WTC11 (cell line): ENCODE measurements around the gene C5orf63. TPM values are rescaled to one million over a fixed set of nuclear protein-coding genes. Genes with fewer than 3 reads are reported as not detected.

Experiments
- ATAC-seq: fragments of 200-7000 bp; cut with Tn5 transposase; 2 replicates; pipeline ENCODE4 v1.10.0; 2021; ENCODE audit warnings: mild to moderate bottlenecking, moderate library complexity
- CTCF ChIA-PET: fragments of 300-600 bp; sonication (Branson Sonifier 250); formaldehyde crosslinking; loops from one replicate; lab custom pipeline; 2021; ENCODE audit warnings: antibody characterized with exemption; lab: Charles Lee
- POLR2A ChIA-PET: fragments of 350-600 bp; sonication (Branson Sonifier 250); formaldehyde crosslinking; loops from one replicate; lab custom pipeline; 2021; ENCODE audit warnings: antibody characterized with exemption; lab: Charles Lee
- DNase-seq: peaks from one replicate; pipeline ENCODE4 v3.0.0; 2021; ENCODE audit warnings: low spot score
- H3K27ac Mint-ChIP-seq: 2 replicates; pipeline ENCODE4 v1.8.0; 2021; ENCODE audit warnings: mixed read lengths
- H3K27me3 Mint-ChIP-seq: 2 replicates; pipeline ENCODE4 v1.8.0; 2021; ENCODE audit warnings: low read depth, mild to moderate bottlenecking, moderate library complexity, mixed read lengths
- H3K36me3 Mint-ChIP-seq: 2 replicates; pipeline ENCODE4 v1.8.0; 2021; ENCODE audit warnings: mixed read lengths
- H3K4me1 Mint-ChIP-seq: 2 replicates; pipeline ENCODE4 v1.8.0; 2022; ENCODE audit warnings: mixed read lengths
- H3K4me3 Mint-ChIP-seq: 2 replicates; pipeline ENCODE4 v1.8.0; 2021; ENCODE audit warnings: mild to moderate bottlenecking, moderate library complexity, mixed read lengths
- H3K9me3 Mint-ChIP-seq: 2 replicates; pipeline ENCODE4 v1.8.0; 2021; ENCODE audit warnings: mixed read lengths
- ATF3 ChIP-seq: sonication (generic); formaldehyde crosslinking; conservative IDR thresholded peaks from 2 replicates; pipeline ENCODE4 v1.8.1; 2022; ENCODE audit warnings: mild to moderate bottlenecking, missing genetic modification reagents
- CTCF ChIP-seq: fragments of 200-600 bp; IDR thresholded peaks from 2 replicates; pipeline ENCODE4 v1.8.0; 2022; ENCODE audit warnings: antibody characterized with exemption
- ETV6 ChIP-seq: sonication (generic); formaldehyde crosslinking; IDR thresholded peaks from 2 replicates; pipeline ENCODE4 v1.8.1; 2022; ENCODE audit warnings: mild to moderate bottlenecking, missing genetic modification reagents
- FOXJ3 ChIP-seq: sonication (generic); formaldehyde crosslinking; IDR thresholded peaks from 2 replicates; pipeline ENCODE4 v1.9.0; 2021; ENCODE audit warnings: missing genetic modification reagents, mild to moderate bottlenecking, borderline replicate concordance
- NFYB ChIP-seq: sonication (generic); formaldehyde crosslinking; conservative IDR thresholded peaks from 2 replicates; pipeline ENCODE4 v1.8.0; 2022; ENCODE audit warnings: low read depth, missing genetic modification reagents
- PREB ChIP-seq: sonication (generic); formaldehyde crosslinking; IDR thresholded peaks from 2 replicates; pipeline ENCODE4 v1.8.1; 2022; ENCODE audit warnings: mild to moderate bottlenecking, missing genetic modification reagents, moderate library complexity, borderline replicate concordance
- PRRX2 ChIP-seq: fragments of 250-450 bp; sonication (Bioruptor Pico); IDR thresholded peaks from 2 replicates; pipeline ENCODE4 v1.8.0; 2021; ENCODE audit warnings: mild to moderate bottlenecking
- SMAD4 ChIP-seq: sonication (generic); formaldehyde crosslinking; IDR thresholded peaks from 2 replicates; pipeline ENCODE4 v1.8.0; 2022; ENCODE audit warnings: mild to moderate bottlenecking, missing genetic modification reagents
- SOX15 ChIP-seq: fragments of 250-450 bp; sonication (Bioruptor Pico); IDR thresholded peaks from 2 replicates; pipeline ENCODE4 v1.9.0; 2021; ENCODE audit warnings: mild to moderate bottlenecking
- TCF7 ChIP-seq: sonication (generic); formaldehyde crosslinking; IDR thresholded peaks from 2 replicates; pipeline ENCODE4 v1.8.0; 2022; ENCODE audit warnings: mild to moderate bottlenecking, low read depth, missing genetic modification reagents, moderate library complexity
- ZNF138 ChIP-seq: sonication (generic); formaldehyde crosslinking; conservative IDR thresholded peaks from 2 replicates; pipeline ENCODE4 v1.8.1; 2022; ENCODE audit warnings: mild to moderate bottlenecking, moderate library complexity, missing genetic modification reagents
- ZNF532 ChIP-seq: fragments of 250-450 bp; sonication (Bioruptor Pico); IDR thresholded peaks from 2 replicates; pipeline ENCODE4 v1.9.0; 2021; ENCODE audit warnings: mild to moderate bottlenecking, borderline replicate concordance
- total RNA-seq: library from RNA; stranded (reverse); gene quantifications from 3 replicates; pipeline ENCODE4 v1.2.3, GENCODE V29; 2021
- TF ChIP-seq, protein P1 (sequence below): sonication (generic); formaldehyde crosslinking; IDR thresholded peaks from 2 replicates; pipeline ENCODE4 v1.8.1; 2023; ENCODE audit warnings: mild to moderate bottlenecking, missing genetic modification reagents, moderate library complexity
- TF ChIP-seq, protein P2 (sequence below): sonication (generic); formaldehyde crosslinking; IDR thresholded peaks from 2 replicates; pipeline ENCODE4 v1.8.1; 2023; ENCODE audit warnings: mild to moderate bottlenecking, missing genetic modification reagents
- TF ChIP-seq, protein P3 (sequence below): sonication (generic); formaldehyde crosslinking; IDR thresholded peaks from 2 replicates; pipeline ENCODE4 v1.8.1; 2022; ENCODE audit warnings: low read depth, missing genetic modification reagents, borderline replicate concordance
- TF ChIP-seq, protein P4 (sequence below): sonication (generic); formaldehyde crosslinking; IDR thresholded peaks from 2 replicates; pipeline ENCODE4 v1.8.1; 2022; ENCODE audit warnings: mild to moderate bottlenecking, moderate library complexity, missing genetic modification reagents
- TF ChIP-seq, protein P5 (sequence below): sonication (generic); formaldehyde crosslinking; IDR thresholded peaks from 2 replicates; pipeline ENCODE4 v1.8.1; 2022; ENCODE audit warnings: low read depth, mild to moderate bottlenecking, moderate library complexity, missing genetic modification reagents, borderline replicate concordance

C5orf63 gene
- total RNA-seq, 1 experiment from 2014 or later = 3.1 TPM

GRCh38 chr5:127053049-127053448 is 20.3 kb downstream of the C5orf63 start (continued):
- TF ChIP-seq, protein P1, sequence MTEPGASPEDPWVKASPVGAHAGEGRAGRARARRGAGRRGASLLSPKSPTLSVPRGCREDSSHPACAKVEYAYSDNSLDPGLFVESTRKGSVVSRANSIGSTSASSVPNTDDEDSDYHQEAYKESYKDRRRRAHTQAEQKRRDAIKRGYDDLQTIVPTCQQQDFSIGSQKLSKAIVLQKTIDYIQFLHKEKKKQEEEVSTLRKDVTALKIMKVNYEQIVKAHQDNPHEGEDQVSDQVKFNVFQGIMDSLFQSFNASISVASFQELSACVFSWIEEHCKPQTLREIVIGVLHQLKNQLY (CRISPR knock-in tag) = no peak

GRCh38 chr5:127051591-127051990 is 21.7 kb downstream of the C5orf63 start:
- Mint-ChIP-seq H3K36me3 (peaks cover 21% of the 10 kb centered on the region), H3K4me1 (no peaks in the 10 kb centered on the region), H3K4me3 (no peak overlapping the region), H3K27me3 (no peaks in the 10 kb centered on the region; the same call in 1 of the 2 replicates), H3K27ac (no peak overlapping the region)
- CTCF ChIA-PET = no interaction called here
- no peak for ATAC-seq
- no peak for TF ChIP-seq NFYB (CRISPR knock-in tag)
- TF ChIP-seq, protein P2, sequence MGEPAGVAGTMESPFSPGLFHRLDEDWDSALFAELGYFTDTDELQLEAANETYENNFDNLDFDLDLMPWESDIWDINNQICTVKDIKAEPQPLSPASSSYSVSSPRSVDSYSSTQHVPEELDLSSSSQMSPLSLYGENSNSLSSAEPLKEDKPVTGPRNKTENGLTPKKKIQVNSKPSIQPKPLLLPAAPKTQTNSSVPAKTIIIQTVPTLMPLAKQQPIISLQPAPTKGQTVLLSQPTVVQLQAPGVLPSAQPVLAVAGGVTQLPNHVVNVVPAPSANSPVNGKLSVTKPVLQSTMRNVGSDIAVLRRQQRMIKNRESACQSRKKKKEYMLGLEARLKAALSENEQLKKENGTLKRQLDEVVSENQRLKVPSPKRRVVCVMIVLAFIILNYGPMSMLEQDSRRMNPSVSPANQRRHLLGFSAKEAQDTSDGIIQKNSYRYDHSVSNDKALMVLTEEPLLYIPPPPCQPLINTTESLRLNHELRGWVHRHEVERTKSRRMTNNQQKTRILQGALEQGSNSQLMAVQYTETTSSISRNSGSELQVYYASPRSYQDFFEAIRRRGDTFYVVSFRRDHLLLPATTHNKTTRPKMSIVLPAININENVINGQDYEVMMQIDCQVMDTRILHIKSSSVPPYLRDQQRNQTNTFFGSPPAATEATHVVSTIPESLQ (CRISPR knock-in tag) = no peak
- no peak for TF ChIP-seq TCF7 (CRISPR knock-in tag)
- no peak for TF ChIP-seq ETV6 (CRISPR knock-in tag)
- TF ChIP-seq PRRX2 (CRISPR knock-in tag) = no peak
- no peak for TF ChIP-seq SMAD4 (CRISPR knock-in tag)
- TF ChIP-seq, protein P3, sequence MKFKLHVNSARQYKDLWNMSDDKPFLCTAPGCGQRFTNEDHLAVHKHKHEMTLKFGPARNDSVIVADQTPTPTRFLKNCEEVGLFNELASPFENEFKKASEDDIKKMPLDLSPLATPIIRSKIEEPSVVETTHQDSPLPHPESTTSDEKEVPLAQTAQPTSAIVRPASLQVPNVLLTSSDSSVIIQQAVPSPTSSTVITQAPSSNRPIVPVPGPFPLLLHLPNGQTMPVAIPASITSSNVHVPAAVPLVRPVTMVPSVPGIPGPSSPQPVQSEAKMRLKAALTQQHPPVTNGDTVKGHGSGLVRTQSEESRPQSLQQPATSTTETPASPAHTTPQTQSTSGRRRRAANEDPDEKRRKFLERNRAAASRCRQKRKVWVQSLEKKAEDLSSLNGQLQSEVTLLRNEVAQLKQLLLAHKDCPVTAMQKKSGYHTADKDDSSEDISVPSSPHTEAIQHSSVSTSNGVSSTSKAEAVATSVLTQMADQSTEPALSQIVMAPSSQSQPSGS (CRISPR knock-in tag) = no peak
- no peak for TF ChIP-seq ATF3
- TF ChIP-seq PREB (CRISPR knock-in tag) = no peak
- TF ChIP-seq, protein P4, sequence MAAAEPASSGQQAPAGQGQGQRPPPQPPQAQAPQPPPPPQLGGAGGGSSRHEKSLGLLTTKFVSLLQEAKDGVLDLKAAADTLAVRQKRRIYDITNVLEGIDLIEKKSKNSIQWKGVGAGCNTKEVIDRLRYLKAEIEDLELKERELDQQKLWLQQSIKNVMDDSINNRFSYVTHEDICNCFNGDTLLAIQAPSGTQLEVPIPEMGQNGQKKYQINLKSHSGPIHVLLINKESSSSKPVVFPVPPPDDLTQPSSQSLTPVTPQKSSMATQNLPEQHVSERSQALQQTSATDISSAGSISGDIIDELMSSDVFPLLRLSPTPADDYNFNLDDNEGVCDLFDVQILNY (CRISPR knock-in tag) = no peak
- TF ChIP-seq ZNF138 = no peak
- TF ChIP-seq SOX15 (CRISPR knock-in tag) = no peak
- no peak for TF ChIP-seq FOXJ3 (CRISPR knock-in tag)
- no peak for TF ChIP-seq CTCF
- no peak for TF ChIP-seq ZNF532
- TF ChIP-seq, protein P5, sequence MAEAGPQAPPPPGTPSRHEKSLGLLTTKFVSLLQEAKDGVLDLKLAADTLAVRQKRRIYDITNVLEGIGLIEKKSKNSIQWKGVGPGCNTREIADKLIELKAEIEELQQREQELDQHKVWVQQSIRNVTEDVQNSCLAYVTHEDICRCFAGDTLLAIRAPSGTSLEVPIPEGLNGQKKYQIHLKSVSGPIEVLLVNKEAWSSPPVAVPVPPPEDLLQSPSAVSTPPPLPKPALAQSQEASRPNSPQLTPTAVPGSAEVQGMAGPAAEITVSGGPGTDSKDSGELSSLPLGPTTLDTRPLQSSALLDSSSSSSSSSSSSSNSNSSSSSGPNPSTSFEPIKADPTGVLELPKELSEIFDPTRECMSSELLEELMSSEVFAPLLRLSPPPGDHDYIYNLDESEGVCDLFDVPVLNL (CRISPR knock-in tag) = no peak
- TF ChIP-seq, all 79 proteins: peak for 0
- no peak for DNase-seq
- H3K9me3 Mint-ChIP-seq = peaks cover 16% of the 10 kb centered on the region
- POLR2A ChIA-PET = no interaction called here
